Skeletal muscle satellite cell (primary cell): ENCODE results near the gene NBEA.

Experiments
- H3K27me3 ChIP-seq: 2 replicates; pipeline ENCODE4 v1.7.0; 2013; ENCODE audit warnings: low read length; ENCODE audit not compliant: control insufficient read depth, insufficient read depth
- H3K36me3 ChIP-seq: 2 replicates; pipeline ENCODE4 v1.7.0; 2013; ENCODE audit warnings: mild to moderate bottlenecking, control low read depth, low read length; ENCODE audit not compliant: insufficient read depth
- H3K4me1 ChIP-seq: 2 replicates; pipeline ENCODE4 v1.7.0; 2013; ENCODE audit warnings: low read length; ENCODE audit not compliant: control insufficient read depth, insufficient read depth
- H3K4me2 ChIP-seq: 2 replicates; pipeline ENCODE4 v1.7.0; 2013; ENCODE audit warnings: mild to moderate bottlenecking, low read length
- H3K4me3 ChIP-seq: 2 replicates; pipeline ENCODE4 v1.7.0; 2013; ENCODE audit warnings: low read length
- H3K9ac ChIP-seq: 2 replicates; pipeline ENCODE4 v1.7.0; 2013; ENCODE audit warnings: mild to moderate bottlenecking, low read depth, low read length, moderate library complexity
- H3K9me3 ChIP-seq: replicated peaks from 2 replicates; pipeline ENCODE4 v1.7.0; 2013; ENCODE audit warnings: mild to moderate bottlenecking, control low read depth, low read length

Gene NBEA

DNA sequence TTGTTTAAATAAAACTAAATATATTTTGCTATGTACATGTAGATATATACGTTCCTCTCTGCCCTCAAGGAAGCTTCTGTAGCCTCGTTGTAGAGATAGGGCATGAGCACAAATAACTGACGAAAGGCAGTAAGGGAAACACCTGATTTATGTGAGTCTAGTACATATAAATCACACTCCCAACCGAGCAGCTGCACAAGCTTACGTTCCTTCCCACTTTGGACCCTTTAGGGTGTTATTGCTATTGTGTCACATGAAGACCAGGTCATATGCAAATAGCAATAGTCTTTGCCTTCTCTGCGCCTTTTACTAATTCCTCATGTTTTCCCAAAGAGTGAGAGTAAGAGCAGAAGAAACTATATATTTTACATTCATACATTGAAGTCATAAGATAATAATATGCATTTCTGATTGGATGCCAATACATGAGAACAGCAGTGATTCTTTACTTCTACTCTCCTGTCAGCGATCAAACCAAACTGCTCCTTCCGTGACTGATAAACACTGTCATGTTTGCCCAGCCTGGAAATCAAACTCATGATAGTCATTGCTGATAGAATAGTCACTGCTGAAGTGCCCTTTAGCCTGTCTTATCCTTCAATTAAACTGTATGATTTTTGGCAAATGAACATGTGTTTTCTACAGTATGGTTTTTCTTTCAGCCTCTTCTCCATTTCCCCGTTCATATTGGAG is 661.7 kb downstream of the NBEA start:
- Histone ChIP-seq H3K9me3 (no peaks in the 10 kb centered on the region), H3K4me3 (no peak overlapping the region), H3K4me1 (peaks cover 3% of the 10 kb centered on the region), H3K4me2 (no peak overlapping the region), H3K36me3 (no peaks in the 10 kb centered on the region), H3K9ac (no peak overlapping the region), H3K27me3 (no peaks in the 10 kb centered on the region)

DNA sequence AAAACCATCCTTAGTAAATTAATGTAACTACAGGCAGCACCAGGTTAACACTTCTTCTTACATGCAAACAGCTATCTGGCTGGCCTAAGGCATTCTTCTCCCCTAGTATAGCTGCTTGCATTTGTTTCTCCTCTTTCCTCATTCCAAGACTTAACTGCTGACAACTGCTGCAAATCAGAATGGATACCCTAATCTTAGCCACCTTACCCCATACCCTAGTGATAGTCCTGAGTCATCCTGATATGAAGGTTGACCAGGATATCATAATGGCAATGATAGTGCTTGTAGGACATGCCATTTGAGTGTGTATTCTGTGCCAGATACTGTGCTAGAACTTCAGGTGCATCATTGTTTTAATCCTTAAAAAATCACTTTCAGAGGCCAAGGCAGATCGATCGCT is 672.6 kb downstream of the NBEA start:
- Histone ChIP-seq H3K9me3 (no peaks in the 10 kb centered on the region), H3K27me3 (no peaks in the 10 kb centered on the region), H3K4me1 (no peaks in the 10 kb centered on the region), H3K9ac (no peak overlapping the region), H3K4me3 (no peak overlapping the region), H3K36me3 (no peaks in the 10 kb centered on the region), H3K4me2 (no peak overlapping the region)

DNA sequence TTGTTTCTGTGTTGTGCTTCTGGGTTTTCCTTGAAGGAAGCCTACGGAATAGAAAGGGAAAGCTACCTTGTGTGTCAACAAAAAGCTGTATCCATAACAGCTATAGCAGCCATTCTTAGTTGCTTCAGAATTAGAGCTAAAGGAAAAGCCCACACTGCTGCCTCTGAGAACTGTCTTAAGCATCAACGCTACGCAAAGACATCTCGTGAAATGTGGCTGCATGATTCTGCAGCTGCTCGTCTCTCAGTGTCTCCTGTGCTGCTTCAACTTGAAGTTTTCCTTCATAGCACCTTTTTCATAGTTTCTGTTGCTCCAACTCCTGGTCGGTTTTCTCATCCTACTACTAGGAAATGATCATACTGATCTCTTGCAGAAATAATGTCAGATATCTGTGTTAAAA is 675.4 kb downstream of the NBEA start:
- H3K4me2 ChIP-seq, result no peak overlapping the region
- no peaks in the 10 kb centered on the region for H3K9me3 ChIP-seq
- no peak overlapping the region for H3K4me3 ChIP-seq
- H3K36me3 ChIP-seq, result no peaks in the 10 kb centered on the region
- H3K4me1 ChIP-seq, result no peaks in the 10 kb centered on the region
- no peak overlapping the region for H3K9ac ChIP-seq
- H3K27me3 ChIP-seq, result no peaks in the 10 kb centered on the region

- H3K4me1 ChIP-seq, result no peaks in the 10 kb centered on the region
- no peak overlapping the region for H3K9ac ChIP-seq
- H3K4me2 ChIP-seq, result no peak overlapping the region
- no peaks in the 10 kb centered on the region for H3K9me3 ChIP-seq
- H3K27me3 ChIP-seq, result no peaks in the 10 kb centered on the region
- no peaks in the 10 kb centered on the region for H3K36me3 ChIP-seq
- H3K4me3 ChIP-seq, result no peak overlapping the region
These were observed 676.6 kb downstream of the NBEA start for GRCh38 chr13:35618565-35619083.

GRCh38 chr13:35621989-35622388 is 679.9 kb downstream of the NBEA start:
- no peaks in the 10 kb centered on the region for H3K4me1 ChIP-seq

DNA sequence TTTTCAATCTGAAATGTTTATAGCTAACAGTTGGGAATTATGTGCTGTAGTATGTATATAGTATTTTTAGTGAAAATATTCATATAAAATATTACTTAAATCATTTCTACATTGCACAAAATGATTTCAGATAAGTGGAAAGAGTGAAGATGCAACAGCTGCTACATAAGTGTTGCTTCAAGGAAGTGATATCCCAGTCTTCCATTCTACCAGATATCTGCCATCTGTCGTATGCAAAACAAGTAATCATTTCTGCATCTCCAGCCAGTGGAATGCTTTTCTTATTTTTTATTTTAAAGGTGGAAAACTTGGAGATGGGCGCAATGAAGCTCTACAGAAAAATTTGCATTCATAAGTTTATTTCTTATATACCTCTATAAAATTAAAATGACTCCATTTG is 687.0 kb downstream of the NBEA start:
- Histone ChIP-seq H3K9ac (no peak overlapping the region), H3K36me3 (no peaks in the 10 kb centered on the region), H3K27me3 (no peaks in the 10 kb centered on the region), H3K4me3 (no peak overlapping the region), H3K4me2 (no peak overlapping the region), H3K9me3 (no peaks in the 10 kb centered on the region), H3K4me1 (no peaks in the 10 kb centered on the region)

More at GRCh38 chr13:35621989-35622388, 679.9 kb downstream of the NBEA start:
- H3K9ac ChIP-seq, result no peak overlapping the region
- no peaks in the 10 kb centered on the region for H3K27me3 ChIP-seq
- no peak overlapping the region for H3K4me2 ChIP-seq
- H3K9me3 ChIP-seq, result no peaks in the 10 kb centered on the region
- H3K4me3 ChIP-seq, result no peak overlapping the region
- no peaks in the 10 kb centered on the region for H3K36me3 ChIP-seq

DNA sequence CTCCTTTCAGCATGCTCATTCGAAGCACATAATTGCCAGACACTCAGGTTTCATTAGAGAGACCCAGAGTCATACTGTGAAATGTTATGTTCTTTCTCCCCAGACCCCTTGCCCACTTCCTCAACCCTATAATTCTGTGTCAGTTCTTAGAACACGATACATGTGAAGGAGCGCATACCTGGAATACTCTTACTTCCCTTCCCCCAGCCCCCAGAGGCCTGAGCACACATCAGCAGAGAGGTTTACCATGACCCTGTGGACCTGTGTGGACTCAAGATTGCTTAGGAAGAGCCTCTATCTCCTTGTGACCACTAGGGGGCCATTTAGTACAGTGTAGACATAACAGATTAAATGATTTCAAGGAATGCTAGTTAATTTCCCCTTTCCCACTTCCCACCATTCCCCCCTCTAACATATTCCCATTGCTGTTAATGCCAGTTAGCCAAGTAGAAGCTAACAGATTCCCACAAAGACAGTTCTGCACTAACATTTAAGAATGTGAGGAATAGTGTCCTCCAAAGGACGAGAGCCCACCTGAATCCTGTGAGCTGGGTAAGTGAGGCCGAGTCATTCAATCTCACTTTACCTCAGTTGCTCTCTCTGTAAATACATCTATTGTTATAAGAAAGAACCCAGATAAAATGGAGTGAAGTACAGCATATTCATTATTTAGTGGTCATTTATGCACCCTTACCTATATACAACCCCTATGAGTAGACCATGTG is 688.6 kb downstream of the NBEA start:
- no peaks in the 10 kb centered on the region for H3K4me1 ChIP-seq

GRCh38 chr13:35631666-35632065 is 689.6 kb downstream of the NBEA start:
- no peaks in the 10 kb centered on the region for H3K9me3 ChIP-seq
- H3K36me3 ChIP-seq, result no peaks in the 10 kb centered on the region
- H3K4me2 ChIP-seq, result no peak overlapping the region
- H3K4me1 ChIP-seq, result no peaks in the 10 kb centered on the region
- no peak overlapping the region for H3K9ac ChIP-seq
- no peak overlapping the region for H3K4me3 ChIP-seq
- no peaks in the 10 kb centered on the region for H3K27me3 ChIP-seq

More for the DNA sequence above, 688.6 kb downstream of the NBEA start:
- H3K9me3 ChIP-seq, result no peaks in the 10 kb centered on the region
- H3K27me3 ChIP-seq, result no peaks in the 10 kb centered on the region
- no peak overlapping the region for H3K9ac ChIP-seq
- no peak overlapping the region for H3K4me3 ChIP-seq
- H3K36me3 ChIP-seq, result no peaks in the 10 kb centered on the region
- no peak overlapping the region for H3K4me2 ChIP-seq

GRCh38 chr13:35643625-35644024 is 701.6 kb downstream of the NBEA start:
- Histone ChIP-seq H3K4me3 (no peak overlapping the region), H3K4me1 (no peaks in the 10 kb centered on the region), H3K4me2 (no peak overlapping the region), H3K27me3 (no peaks in the 10 kb centered on the region), H3K9me3 (no peaks in the 10 kb centered on the region), H3K9ac (no peak overlapping the region), H3K36me3 (no peaks in the 10 kb centered on the region)

DNA sequence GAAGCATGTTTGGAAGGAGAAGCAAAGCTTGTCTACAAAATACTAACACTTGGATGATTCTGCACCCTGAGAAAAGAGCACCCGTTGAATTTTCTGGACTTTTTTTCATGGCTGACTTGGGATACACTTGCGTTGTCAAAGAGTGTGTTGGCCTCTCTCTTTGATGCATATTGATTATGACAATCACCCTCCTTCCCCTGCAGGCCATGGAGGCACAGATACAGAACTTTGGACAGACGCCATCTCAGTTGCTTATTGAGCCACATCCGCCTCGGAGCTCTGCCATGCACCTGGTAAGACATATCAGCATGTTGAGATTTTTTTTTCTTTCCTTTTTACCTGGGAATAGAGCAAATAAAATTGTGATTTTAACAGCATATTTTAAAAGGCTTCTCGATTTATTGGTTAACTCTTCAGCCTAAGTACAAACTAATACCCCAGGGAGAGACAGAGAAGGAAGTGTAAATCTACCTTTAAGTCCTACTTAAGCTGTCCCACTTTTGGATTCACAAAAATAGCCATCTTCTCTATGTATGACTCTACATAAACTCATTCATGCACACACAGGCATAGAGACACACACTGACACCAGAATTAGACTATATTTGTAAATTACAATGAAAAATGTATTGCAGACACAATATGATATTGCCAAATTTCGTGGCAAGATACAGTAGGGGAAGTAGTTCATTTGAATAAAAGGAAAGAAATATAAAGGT is 704.1 kb downstream of the NBEA start:
- no peak overlapping the region for H3K9ac ChIP-seq
- H3K4me1 ChIP-seq, result no peaks in the 10 kb centered on the region
- no peaks in the 10 kb centered on the region for H3K27me3 ChIP-seq
- H3K4me3 ChIP-seq, result no peak overlapping the region
- H3K9me3 ChIP-seq, result no peaks in the 10 kb centered on the region
- no peak overlapping the region for H3K4me2 ChIP-seq
- no peaks in the 10 kb centered on the region for H3K36me3 ChIP-seq

DNA sequence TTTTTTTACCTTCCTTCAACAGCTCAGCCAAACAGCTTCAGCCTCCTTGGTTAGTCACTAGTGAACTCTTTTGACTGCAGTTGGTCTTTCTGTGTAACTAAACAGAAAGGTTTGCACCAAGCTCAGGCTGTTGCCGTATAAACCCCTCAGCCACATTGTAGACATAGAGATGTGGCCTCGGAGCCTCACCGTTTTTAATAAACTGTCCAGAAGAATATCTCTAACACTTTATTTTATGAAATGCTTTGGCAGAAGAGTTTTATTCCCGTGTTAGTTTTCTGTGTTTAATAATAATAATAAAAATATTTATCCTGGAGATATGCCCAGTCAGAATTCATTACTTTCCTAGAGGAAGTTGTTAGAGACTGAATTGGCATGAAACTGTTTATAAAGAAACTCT is 706.1 kb downstream of the NBEA start:
- Histone ChIP-seq H3K4me3 (no peak overlapping the region), H3K4me1 (no peaks in the 10 kb centered on the region)

More for the DNA sequence above, 706.1 kb downstream of the NBEA start:
- Histone ChIP-seq H3K36me3 (no peaks in the 10 kb centered on the region), H3K4me2 (peak overlapping the region; percentile 37), H3K27me3 (no peaks in the 10 kb centered on the region), H3K9me3 (no peaks in the 10 kb centered on the region), H3K9ac (no peak overlapping the region)
